WTC11 (cell line): ENCODE results near the gene EIF5. TPM values are rescaled to one million over a fixed set of nuclear protein-coding genes. Genes with fewer than 3 reads are reported as not detected.

Source experiments
- ATAC-seq: fragments of 200-7000 bp; cut with Tn5 transposase; 2 replicates; pipeline ENCODE4 v1.10.0; 2021; ENCODE audit warnings: mild to moderate bottlenecking, moderate library complexity
- CTCF ChIA-PET: fragments of 300-600 bp; sonication (Branson Sonifier 250); formaldehyde crosslinking; loops from one replicate; lab custom pipeline; 2021; ENCODE audit warnings: antibody characterized with exemption; lab: Charles Lee
- POLR2A ChIA-PET: fragments of 350-600 bp; sonication (Branson Sonifier 250); formaldehyde crosslinking; loops from one replicate; lab custom pipeline; 2021; ENCODE audit warnings: antibody characterized with exemption; lab: Charles Lee
- DNase-seq: peaks from one replicate; pipeline ENCODE4 v3.0.0; 2021; ENCODE audit warnings: low spot score
- H3K27ac Mint-ChIP-seq: 2 replicates; pipeline ENCODE4 v1.8.0; 2021; ENCODE audit warnings: mixed read lengths
- H3K27me3 Mint-ChIP-seq: 2 replicates; pipeline ENCODE4 v1.8.0; 2021; ENCODE audit warnings: low read depth, mild to moderate bottlenecking, moderate library complexity, mixed read lengths
- H3K36me3 Mint-ChIP-seq: 2 replicates; pipeline ENCODE4 v1.8.0; 2021; ENCODE audit warnings: mixed read lengths
- H3K4me1 Mint-ChIP-seq: 2 replicates; pipeline ENCODE4 v1.8.0; 2022; ENCODE audit warnings: mixed read lengths
- H3K4me3 Mint-ChIP-seq: 2 replicates; pipeline ENCODE4 v1.8.0; 2021; ENCODE audit warnings: mild to moderate bottlenecking, moderate library complexity, mixed read lengths
- H3K9me3 Mint-ChIP-seq: 2 replicates; pipeline ENCODE4 v1.8.0; 2021; ENCODE audit warnings: mixed read lengths
- HMGA2 ChIP-seq: fragments of 250-450 bp; sonication (Bioruptor Pico); IDR thresholded peaks from 2 replicates; pipeline ENCODE4 v1.4.0; 2021; ENCODE audit warnings: mild to moderate bottlenecking, moderate library complexity
- IRF2 ChIP-seq: sonication (generic); formaldehyde crosslinking; IDR thresholded peaks from 2 replicates; pipeline ENCODE4 v1.8.0; 2022; ENCODE audit warnings: low read depth, missing genetic modification reagents, borderline replicate concordance
- total RNA-seq: library from RNA; stranded (reverse); gene quantifications from 3 replicates; pipeline ENCODE4 v1.2.3, GENCODE V29; 2021
- TF ChIP-seq, protein P1 (sequence below): fragments of 200-600 bp; IDR thresholded peaks from 2 replicates; pipeline ENCODE4 v1.8.0; 2022; ENCODE audit warnings: antibody characterized with exemption
- TF ChIP-seq, protein P2 (sequence below): sonication (generic); formaldehyde crosslinking; IDR thresholded peaks from 2 replicates; pipeline ENCODE4 v1.8.1; 2023; ENCODE audit warnings: mild to moderate bottlenecking, moderate library complexity, missing genetic modification reagents

EIF5 gene
- total RNA-seq, 1 experiment from 2014 or later = 282 TPM

GRCh38 chr14:103393676-103394626 is 59.9 kb downstream of the EIF5 start:
- peaks cover 41% of the 10 kb centered on the region for H3K4me1 Mint-ChIP-seq
- no peaks in the 10 kb centered on the region for H3K36me3 Mint-ChIP-seq
- ATAC-seq = peak; percentile 53
- H3K4me3 Mint-ChIP-seq = no peak overlapping the region
- CTCF ChIA-PET = interaction anchor here (0.6 to 2.1 kb wide), 8 partner anchors 9 to 289 kb away, joined by 3 to 7 read pairs (median 4); partner anchors contain the start of gene MARK3
- TF ChIP-seq IRF2 (CRISPR knock-in tag) (no peak), HMGA2 (CRISPR knock-in tag) (no peak)
- TF ChIP-seq, protein P1, sequence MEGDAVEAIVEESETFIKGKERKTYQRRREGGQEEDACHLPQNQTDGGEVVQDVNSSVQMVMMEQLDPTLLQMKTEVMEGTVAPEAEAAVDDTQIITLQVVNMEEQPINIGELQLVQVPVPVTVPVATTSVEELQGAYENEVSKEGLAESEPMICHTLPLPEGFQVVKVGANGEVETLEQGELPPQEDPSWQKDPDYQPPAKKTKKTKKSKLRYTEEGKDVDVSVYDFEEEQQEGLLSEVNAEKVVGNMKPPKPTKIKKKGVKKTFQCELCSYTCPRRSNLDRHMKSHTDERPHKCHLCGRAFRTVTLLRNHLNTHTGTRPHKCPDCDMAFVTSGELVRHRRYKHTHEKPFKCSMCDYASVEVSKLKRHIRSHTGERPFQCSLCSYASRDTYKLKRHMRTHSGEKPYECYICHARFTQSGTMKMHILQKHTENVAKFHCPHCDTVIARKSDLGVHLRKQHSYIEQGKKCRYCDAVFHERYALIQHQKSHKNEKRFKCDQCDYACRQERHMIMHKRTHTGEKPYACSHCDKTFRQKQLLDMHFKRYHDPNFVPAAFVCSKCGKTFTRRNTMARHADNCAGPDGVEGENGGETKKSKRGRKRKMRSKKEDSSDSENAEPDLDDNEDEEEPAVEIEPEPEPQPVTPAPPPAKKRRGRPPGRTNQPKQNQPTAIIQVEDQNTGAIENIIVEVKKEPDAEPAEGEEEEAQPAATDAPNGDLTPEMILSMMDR = peak; percentile 86
- TF ChIP-seq, protein P2, sequence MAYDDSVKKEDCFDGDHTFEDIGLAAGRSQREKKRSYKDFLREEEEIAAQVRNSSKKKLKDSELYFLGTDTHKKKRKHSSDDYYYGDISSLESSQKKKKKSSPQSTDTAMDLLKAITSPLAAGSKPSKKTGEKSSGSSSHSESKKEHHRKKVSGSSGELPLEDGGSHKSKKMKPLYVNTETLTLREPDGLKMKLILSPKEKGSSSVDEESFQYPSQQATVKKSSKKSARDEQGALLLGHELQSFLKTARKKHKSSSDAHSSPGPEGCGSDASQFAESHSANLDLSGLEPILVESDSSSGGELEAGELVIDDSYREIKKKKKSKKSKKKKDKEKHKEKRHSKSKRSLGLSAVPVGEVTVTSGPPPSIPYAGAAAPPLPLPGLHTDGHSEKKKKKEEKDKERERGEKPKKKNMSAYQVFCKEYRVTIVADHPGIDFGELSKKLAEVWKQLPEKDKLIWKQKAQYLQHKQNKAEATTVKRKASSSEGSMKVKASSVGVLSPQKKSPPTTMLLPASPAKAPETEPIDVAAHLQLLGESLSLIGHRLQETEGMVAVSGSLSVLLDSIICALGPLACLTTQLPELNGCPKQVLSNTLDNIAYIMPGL (CRISPR knock-in tag) = no peak
- TF ChIP-seq, all 79 proteins: peak for 1
- DNase-seq = no peak
- Mint-ChIP-seq H3K9me3 (peaks cover 4% of the 10 kb centered on the region; the same call in 1 of the 2 replicates), H3K27ac (peak overlapping the region; percentile 2), H3K27me3 (no peaks in the 10 kb centered on the region)
- POLR2A ChIA-PET = interaction anchor here (1.2 kb wide), 1 partner anchor 22 kb away, joined by 3 read pairs; no protein-coding TSS in a partner anchor

Other genes with a start within 250 kb of the EIF5 start
- gene EXOC3L4, start 239.5 kb upstream of the EIF5 start, total RNA-seq = 0.21 to 0.42 TPM (median 0.30 TPM) in 3 replicates
- gene TNFAIP2, start 210.8 kb upstream of the EIF5 start, total RNA-seq = 19.6 to 25.2 TPM (median 24.1 TPM) in 3 replicates
- gene MARK3, start 51.2 kb downstream of the EIF5 start, total RNA-seq = 82.2 to 93.7 TPM (median 83.0 TPM) in 3 replicates
- 529 to 555 TPM (median 531 TPM) in 3 replicates for gene CKB, start 188.6 kb downstream of the EIF5 start, total RNA-seq
- gene TRMT61A, start 195.0 kb downstream of the EIF5 start, total RNA-seq = 11.8 to 15.5 TPM (median 12.3 TPM) in 3 replicates
- gene BAG5, start 228.4 kb downstream of the EIF5 start, total RNA-seq = 23.9 to 29.2 TPM (median 24.8 TPM) in 3 replicates
- 34.7 to 36.7 TPM (median 36.4 TPM) in 3 replicates for gene COA8, start 228.7 kb downstream of the EIF5 start, total RNA-seq